Stimulated activated CD8-positive, alpha-beta memory T cell treated with anti-CD3 and anti-CD28 coated beads, Interleukin-15, amount 100 ng/mL, for 4 hours (primary cell): Measurements from ENCODE around the gene NCR3LG1.

ENCODE experiments used
- DNase-seq, 2 donors: peaks; one replicate each; pipeline ENCODE4 v3.0.0-alpha.2; 2020; ENCODE audit warnings: low read depth in 2 of 2

NCR3LG1 gene

DNA sequence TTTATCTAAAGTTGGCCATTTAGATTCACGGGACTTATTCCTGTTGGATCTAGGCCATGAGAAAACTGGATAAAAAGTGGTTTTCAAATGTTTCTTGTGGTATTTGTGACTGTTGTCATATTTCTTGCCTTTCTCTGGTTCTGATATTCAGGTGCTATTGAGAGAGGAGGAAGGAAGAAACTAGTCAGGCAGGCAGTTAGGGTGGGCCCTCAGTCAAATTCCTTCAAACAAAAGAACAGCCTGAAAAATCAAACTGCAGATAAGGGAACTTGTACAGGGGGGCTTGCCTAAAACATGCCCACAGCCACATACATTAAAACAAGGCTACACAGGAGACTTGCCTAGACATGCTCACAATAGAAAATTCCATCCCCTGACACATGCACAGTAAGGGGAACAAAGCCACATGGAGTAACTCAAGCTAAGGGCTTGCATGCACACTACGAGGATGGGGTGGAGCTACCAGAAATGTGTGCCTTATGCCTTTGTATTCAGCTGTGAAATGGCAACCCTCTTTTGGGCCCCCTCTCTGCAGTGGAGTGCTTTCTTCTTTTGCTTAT lies 18.2 kb downstream of the NCR3LG1 start:
- no peak for DNase-seq

DNA sequence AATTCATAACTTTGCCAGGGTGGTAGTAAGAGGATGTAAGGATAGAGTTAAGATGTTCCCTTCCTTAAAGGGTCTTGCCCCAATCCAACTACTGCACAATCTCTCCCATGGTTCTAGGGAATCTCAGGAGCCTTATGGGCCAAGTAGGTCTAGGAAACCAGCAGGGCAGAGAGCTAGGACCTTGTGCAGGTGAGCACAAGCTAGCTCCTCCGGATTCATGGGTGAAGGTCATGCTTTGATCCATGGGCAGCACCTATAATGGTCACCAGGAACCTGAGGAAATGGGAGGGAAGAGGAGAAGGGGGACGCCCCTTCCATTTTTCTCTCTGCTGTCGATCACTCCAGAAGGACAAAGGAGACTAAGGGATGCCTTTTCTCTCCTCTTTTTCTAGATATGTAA lies 20.0 kb downstream of the NCR3LG1 start:
- DNase-seq: no peak

DNA sequence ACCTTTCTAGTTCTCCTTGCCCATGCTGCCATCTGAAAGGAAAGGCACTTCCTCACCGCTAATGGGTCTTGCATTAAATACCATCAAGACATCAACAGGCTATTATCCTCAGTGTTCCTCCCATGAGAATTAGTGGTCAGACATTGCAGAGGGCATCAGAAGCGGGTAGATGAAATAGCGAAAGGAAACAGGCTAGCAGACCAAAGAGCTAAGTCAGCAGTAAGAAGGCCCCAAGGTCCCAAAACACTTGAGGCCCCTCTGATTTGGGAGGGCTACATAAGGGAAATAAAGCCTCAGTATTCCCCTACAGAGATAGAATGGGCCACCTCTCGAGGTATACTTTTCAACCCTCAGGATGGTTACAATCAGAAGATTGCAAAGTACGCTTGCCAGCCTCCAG lies 23.9 kb downstream of the NCR3LG1 start:
- no peak for DNase-seq

DNA sequence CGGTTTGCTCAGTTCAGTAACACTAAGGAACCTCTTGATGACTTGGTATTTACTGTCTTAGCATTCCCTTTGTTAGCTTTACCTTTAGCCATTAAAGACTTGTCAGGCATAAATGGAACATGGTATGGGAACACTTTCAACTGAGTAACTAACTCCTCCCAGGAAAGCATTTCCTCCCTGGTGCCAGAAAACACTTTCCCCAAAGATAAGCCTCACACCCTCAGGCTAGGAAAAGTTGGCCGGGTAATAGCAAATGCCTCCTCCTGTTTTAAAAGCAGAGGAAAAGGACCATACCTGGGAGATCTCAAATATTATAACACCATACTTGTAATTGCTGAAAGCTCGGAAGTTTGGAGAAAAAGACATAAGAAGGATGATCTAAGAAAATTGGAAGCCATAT lies 24.9 kb downstream of the NCR3LG1 start:
- no peak for DNase-seq

DNA sequence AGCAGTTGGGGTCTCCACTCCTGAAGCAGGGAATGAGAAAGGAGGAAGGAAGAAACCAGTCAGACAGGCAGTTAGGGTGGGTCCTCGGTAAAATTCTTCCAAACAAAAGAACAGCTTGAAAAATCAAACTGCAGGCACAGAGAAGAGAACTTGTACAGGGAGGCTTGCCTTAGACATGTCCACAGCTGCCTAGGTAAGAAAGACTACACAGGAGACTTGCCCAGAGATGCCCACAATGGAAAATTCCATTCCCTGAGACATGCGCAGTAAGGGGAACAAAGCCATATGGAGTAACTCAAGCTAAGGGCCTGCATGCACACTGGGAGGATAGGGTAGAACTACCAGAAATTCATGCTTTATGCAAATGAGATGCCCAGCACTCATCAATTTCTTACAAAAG lies 27.1 kb downstream of the NCR3LG1 start:
- no peak for DNase-seq

DNA sequence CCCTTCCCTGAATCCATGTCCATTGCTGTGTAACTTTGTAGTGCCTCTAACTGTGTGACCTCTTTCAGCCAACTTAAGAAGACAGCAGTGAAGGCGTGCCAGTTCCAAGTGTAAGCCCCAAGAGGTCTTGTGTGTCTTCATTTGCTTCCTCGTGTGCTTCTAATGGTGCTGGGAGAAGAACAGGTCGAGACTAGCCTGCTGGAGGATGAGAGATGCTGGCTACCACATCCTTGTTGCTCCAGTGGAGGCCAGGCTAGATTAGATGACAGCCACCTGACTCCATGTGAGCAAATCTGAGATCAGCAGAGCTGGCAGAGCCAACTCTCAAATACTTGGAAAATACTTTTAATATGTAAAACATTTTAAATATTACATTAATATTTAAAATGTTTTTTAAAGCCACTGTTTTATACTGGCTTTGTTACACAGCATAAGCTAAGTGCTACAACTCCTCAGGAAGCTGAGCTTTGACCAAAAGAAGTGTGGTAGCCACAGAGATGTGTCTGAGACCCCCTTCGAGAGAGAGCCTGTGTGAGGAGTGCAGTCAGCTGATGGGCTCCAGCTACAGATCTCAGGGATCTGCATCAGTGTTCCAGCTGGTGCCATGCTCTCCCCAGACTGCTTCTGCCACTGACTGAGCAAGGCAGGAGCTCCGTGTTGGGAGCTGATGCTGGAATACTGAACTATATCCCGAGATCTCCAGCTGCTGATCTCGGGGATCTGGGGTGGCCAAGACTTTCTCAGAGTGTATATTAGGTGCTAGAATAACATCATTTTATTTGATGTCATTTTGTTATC lies 28.0 kb downstream of the NCR3LG1 start:
- no peak for DNase-seq

DNA sequence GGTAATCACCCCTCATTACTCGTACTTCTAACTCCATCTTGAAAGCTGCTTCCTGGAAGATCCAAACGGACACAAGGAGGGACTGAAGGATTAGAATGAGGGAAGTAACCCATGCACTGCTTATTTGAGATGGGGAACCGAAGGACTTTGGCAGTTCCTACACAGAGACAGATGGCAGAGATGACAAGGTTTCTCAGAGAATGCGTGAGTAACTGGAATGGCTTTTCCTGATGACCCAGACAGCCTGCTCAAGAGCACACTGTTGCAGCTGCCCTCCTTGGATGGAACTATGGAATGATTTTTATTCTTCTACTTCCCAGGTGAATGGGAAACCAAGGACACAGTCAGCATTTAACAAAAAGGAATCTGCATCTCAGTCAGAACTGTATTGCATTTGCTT lies 29.6 kb downstream of the NCR3LG1 start:
- no peak for DNase-seq

DNA sequence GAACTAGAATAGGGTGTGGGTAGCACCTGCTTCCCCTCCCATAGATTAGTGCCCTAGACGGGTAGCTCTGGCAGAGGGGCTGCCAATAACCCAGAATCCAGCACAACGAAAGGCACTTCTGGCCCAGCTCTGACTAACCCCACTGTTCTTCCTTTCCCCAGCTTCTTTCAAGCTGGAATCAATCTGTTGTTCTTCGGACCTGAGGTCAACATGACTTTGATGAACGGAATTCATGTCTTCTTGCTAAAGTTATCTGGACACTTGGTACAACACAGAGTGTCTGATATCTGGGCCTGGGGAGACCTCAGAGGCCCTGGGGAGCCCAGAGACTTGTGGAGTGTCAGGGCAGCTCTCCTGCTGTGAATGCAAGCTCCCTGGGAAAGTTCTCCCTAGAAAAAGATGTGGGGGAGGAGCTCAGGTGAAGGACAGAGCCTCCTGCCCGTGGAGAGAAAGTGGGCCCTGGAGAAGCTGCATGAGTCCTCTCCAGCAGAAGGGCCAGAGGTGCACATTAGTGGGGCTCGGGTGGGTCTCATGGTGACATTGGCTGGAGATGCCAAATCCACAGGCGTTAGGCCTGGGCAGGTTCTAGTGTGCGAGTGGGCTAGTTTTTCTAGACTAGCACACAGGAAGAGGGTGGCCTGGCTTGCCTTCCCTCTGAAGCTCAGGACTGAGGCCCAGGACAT lies 30.6 kb downstream of the NCR3LG1 start:
- DNase-seq: no peak

DNA sequence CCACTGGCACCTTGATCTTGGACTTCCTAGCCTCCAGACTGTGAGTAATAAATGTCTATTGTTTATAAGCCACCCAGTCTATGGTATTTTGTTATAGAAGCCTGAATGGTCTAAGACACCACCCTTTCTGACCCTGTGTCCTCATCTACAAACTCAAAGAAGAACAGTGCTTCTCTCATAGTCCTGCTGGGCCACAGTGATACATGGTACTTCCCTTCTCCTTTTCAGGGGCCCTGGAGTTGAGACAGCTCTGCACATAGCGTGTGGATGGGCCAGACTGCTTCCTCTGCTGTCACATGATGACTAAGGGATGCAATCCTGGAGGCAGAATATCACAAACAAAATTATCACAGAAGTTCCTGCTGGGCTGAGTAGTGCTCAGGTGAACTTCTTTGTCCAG lies 31.9 kb downstream of the NCR3LG1 start:
- DNase-seq: no peak

DNA sequence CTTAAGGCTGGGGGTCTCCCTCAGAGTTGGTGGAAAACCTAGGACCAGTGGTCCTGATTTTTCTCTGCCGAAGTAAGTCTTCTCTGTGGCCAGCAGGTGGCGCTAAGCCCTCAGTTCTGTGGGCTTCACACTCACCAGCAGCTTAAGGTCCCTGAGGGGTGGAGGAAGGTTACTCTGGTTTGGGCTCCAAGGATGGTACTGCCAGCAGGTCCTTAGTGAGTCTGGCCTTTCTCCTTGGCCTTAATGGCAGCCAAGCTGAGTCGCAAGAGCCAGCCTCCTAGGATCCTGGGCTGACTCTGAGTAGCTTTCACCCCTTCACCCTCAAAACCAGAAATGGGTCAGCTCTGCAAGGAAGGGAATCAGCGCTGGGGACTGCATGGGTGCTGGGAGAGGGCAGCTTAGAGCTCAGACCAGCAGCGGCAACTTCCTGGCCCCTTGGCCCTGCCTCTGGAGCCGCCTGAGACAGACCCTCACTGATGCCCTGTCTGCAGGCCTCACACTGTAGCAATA lies 32.5 kb downstream of the NCR3LG1 start:
- peak; percentile 49 to 59 for DNase-seq

DNA sequence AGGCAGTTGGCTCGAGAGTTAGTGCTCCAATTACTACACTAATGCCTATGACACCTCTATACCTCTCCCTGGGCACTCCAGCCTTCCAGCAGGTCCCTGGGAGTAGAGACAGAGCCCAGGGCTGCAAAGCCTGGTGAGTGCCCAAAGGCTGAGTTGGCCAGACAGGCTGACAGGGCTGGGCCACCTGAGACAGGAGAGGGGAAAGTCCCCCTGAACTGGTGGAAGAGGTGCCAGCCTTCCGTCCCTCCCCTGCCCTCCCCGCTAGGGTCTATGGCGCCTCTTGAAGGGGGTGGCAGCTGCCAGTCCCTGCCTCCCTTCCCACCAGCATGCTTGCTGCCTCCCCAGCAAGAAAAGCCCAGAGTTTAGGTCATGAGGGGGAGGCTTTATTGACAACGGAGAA lies 33.9 kb downstream of the NCR3LG1 start:
- DNase-seq: no peak

DNA sequence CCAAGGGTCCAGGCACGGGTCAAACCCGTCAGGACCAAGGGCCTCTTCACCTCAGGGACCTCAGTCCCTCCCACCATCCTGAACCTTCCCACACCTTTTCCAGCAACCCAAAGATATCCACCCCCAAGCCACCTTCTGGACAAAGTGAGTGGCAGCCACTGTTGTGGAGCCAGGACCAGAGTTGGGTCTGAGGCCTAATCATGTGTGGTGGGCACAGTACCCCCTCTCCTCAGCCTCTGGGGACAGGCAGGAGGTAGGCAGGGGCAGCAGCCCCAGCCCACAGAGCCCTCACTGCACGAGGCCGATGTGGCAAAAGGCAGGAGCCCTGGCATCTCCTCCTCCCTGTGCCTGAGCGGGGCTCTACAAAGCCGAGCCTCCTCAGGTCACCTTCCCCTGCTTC lies 34.3 kb downstream of the NCR3LG1 start:
- no peak for DNase-seq

DNA sequence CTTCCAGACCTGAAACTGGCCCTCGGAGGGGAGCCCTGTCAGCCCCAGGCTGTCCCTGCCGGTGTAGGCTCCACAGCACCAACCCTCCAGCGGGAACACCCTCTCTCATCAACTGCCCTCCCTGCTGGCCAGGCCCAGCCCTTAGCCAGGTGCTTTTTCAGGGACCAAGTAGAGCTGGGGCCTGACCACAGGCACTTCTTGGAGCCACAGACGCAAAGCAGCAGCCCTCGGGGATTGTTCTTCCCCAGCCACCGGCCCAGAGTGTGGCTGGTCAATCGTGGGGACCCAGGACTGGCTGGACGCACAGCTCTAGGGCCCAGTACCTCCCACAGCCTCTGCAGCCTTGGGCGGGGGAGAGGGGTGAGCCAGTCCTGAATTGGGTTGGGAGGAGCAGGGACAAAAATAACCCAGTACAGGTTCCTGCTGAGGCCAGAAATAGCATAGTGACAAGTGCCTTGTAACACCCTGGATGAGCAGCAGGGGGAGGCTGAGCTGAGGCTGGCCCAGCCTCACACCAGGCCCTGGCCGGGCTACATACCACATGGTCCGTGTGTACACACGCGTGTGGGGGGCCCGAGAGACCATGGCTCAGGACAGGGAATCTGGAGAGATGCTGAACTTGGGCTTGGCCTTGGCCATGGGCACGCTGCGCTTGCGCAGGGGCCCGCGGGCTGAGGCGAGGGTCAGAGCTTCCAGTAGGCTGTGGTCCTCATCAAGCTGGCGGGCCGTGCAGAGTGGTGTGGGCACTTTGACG lies 34.9 kb downstream of the NCR3LG1 start:
- no peak for DNase-seq

DNA sequence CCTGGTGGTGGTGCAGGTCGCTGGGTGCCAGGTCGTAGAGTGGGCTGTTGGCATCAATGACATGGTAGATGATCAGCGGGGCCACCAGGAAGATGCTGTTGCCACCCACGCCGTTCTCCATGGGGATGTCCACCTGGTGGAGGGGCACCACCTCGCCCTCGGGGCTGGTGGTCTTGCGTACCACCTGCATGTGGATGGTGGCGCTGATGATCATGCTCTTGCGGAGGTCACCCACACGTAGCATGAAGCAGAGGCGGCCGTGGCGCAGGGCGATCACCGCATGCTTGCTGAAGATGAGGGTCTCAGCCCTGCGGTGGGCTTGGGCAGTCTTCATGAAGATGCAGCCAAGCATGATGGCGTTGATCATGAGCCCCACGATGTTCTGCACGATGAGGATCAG lies 35.7 kb downstream of the NCR3LG1 start:
- DNase-seq: no peak

DNA sequence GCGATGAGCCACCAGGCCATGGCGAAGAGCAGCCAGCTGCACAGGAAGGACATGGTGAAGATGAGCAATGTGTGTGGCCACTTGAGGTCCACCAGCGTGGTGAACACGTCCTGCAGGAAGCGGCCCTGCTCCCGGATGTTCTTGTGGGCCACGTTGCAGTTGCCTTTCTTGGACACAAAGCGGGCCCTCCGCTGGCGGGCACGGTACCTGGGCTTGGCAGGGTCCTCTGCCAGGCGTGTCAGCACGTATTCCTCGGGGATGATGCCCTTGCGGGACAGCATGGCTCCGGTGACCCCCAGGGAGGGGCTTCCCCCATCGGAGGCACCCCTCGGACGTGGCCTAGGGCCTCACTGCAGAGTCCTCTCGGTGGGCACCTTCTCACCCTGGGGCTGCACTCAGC lies 36.2 kb downstream of the NCR3LG1 start:
- no peak for DNase-seq

DNA sequence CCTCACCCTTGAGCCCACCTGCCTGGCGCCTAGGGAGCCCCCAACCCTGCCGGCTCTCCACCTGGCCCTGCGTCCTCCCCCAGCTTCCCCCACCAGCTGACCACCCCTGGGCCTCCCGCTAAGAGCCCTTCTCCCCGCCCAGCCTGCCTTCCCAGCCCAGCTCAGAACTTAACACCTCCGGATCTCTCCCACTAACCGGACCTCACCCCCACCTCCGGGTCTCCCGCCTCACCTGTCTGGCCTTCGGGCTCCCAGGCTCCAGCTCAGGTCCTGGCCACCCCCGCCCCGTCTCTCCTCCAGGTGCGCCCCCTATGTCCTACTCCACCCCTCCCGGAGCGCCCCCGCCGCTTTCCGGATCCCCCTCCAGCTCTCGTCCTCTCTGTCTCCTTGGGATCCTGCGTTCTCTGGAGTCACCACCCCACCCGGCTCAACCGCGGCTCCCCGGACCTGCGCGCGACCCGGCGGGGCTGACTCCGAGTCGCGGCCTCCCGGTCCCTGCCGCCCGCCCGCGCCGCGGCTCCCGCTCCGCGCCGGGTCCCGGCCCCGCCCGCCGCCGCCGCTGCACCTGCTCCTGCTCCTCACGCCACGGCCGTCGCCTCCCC lies 37.1 kb downstream of the NCR3LG1 start, which contains the start of gene KCNJ11:
KCNJ11 (minus strand) TSS at position 51 of the 602 bp plus-strand sequence. CDS start 568 bp downstream, outside the sequence.
- no peak for DNase-seq

DNA sequence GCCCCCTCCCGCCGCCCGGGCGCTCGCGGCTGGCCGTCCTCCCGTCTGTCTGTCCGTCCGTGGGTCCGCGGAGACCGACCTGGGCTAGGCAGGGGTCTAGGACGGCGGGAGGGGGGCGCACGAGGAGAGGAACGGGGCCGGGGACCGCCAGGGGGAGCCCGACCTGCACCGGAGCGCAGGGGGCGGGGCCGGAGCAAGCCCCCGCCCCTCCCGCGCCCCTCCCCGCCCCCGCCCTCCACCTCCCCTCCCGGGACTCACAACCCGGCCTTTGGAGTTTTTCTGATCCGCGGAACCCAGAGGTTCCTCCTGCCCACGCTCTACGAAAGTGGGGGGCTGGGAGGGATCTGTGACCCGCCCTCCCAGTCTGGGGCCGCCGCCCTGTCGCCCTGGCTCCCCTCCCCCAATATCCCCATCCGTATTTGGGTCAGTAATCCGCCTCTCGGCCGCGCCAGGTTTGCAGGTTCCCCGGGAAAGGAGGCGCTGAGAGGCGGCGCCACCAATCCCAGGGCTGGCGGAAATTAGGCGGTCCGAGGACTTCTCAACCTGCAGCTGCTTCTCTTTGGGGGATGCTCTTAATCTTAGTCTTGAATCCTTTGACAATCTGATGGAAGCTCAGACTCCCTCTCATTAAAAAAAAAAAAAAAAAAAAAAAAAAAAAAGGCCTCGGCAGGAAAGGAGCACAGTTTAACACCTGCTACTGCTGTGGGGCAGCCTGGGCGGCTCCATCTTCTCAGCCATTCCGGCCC lies 37.8 kb downstream of the NCR3LG1 start:
- peak; percentile 54 to 62 for DNase-seq

DNA sequence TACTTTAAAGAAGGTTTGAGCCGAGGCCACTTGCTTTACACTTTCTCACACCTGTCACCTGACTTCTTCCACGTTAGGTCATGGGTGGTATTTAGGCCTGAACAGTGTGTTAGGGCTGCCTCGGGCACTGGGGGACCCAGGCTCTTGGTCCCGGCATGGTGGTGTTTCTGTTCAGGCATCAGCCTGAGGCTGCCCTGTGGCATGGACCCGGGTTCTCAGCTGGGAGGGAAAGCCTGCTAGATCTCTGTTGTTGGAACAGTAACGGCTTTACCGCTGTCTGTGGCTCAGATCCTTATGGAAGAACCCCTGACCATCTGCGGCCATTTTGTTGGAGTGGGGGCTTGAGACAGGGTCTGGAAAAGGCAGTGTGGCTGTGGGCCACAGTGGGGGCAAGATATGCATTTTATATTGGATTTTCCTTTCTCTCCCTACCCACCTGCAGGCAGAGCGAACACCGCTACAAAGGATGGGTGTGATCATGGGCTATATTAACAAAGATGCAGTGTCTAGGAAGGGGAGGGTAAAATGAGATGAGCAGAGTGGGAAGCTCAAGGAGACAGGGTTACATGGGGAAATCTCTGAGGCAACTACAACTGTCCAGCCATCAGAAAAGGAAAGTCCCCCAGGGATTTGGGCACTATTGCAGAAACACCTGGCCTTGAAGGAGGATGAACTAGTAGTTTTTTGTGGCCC lies 38.5 kb downstream of the NCR3LG1 start:
- no peak for DNase-seq

DNA sequence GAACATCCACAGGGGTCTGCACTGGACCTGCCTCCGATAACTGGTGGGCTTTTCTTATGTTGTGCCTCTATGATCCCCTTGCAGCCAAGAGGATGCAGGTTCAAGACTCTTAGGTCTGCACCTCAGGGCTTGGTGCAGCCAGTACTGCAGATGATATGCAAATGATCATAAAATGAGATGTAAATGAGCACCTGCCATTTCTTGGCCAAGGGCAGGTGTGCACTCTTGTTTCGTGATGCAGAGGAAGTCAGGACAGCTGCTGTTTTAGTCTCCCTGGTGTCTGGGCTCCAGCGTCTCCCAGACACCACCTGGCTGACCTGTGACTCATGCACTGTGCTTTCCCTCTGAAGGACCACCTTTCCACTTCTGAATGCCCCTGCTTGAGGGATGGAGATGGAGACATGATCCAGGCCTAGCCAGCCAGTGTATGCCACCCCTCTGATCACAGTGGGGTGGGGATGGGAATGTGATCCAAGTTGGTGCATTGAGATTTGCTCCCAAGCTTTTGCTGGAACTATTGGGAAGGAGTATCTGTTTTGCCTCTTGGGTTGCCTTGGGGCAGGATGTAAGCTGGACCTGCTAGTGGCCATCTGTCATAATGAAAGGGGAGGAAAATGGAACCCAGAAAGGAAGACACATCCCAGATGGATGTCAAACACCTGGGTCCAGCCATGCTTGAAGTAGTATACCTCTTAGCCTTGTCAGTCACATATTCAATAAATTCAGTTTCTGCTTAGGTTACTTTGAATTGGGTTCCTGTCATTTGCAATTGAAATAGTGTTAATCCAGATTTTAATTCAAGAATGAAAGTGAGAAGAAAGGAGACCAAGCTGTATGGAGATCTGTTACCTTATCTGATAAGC lies 40.1 kb downstream of the NCR3LG1 start:
- DNase-seq: no peak
